ENCODE measurements around the gene SCRN1. TPM values are rescaled to one million over a fixed set of nuclear protein-coding genes. Genes with fewer than 3 reads are reported as not detected.

Gene SCRN1
- total and polyA plus RNA-seq, 2 of the 13 experiments (the other 11 are each of a cell fraction or from before 2014, with no cell fraction given), result 43.2 to 49.8 TPM

DNA sequence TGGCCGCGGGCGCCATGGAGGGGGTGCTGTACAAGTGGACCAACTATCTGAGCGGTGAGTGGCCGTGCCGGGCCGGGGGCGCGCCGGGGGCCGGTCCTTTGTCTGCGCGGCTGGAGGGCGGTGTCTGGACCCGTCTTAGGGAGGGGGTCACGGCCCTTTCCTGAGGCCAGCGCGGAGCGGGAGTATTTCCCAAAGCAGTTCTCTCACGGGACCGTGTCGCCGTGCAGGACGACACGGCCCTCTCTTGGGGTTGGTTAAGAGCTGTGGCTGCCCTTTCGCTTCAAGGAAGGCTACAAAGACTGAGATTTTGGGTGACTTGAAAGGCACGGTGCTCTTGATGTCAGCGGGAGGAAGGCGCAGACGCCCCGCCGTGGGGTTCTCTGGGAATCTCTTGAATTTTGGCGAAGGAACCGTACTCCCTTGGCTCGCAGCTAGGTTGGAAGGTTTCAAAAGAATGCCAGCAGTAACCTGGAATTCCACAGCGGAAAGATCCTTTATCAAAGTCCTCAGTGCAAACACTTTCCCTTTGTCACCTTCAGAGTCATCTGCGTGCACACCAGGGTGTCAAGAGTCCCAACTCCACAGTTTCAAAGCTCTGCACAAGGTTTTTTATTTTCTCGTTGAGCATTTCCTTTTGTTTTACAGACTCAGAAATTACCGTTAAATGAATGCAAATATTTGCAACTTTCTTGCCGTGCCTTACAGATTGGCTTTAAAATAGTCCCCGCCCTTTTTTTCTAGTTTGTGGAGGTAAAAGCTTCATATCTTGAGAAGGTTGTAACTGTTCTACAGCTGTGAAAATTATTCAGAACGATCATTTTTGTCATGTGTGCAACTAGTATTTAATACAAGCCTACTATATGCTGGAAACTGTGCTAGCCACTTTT, 39.4 kb upstream of the SCRN1 start (continued):
- TF ChIP-seq, protein P1, sequence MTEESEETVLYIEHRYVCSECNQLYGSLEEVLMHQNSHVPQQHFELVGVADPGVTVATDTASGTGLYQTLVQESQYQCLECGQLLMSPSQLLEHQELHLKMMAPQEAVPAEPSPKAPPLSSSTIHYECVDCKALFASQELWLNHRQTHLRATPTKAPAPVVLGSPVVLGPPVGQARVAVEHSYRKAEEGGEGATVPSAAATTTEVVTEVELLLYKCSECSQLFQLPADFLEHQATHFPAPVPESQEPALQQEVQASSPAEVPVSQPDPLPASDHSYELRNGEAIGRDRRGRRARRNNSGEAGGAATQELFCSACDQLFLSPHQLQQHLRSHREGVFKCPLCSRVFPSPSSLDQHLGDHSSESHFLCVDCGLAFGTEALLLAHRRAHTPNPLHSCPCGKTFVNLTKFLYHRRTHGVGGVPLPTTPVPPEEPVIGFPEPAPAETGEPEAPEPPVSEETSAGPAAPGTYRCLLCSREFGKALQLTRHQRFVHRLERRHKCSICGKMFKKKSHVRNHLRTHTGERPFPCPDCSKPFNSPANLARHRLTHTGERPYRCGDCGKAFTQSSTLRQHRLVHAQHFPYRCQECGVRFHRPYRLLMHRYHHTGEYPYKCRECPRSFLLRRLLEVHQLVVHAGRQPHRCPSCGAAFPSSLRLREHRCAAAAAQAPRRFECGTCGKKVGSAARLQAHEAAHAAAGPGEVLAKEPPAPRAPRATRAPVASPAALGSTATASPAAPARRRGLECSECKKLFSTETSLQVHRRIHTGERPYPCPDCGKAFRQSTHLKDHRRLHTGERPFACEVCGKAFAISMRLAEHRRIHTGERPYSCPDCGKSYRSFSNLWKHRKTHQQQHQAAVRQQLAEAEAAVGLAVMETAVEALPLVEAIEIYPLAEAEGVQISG (CRISPR knock-in tag; IDR thresholded peaks at IDR 0.05), result peak; percentile 37; the same call in 1 of the 2 replicates
- TF ChIP-seq FOXO1 (CRISPR knock-in tag; IDR thresholded peaks at IDR 0.05), result no peak
- TF ChIP-seq HNF4G (IDR thresholded peaks at IDR 0.05; ENCODE audit: borderline replicate concordance, low read depth, low read length), result peak; percentile 42; the same call in 1 of the 2 replicates
- no peak for TF ChIP-seq HNF4G (CRISPR knock-in tag; IDR thresholded peaks at IDR 0.05; ENCODE audit: borderline replicate concordance, low read depth)
- TF ChIP-seq HIC2 (CRISPR knock-in tag; IDR thresholded peaks at IDR 0.05; ENCODE audit: low read depth), result 0 out of 2 replicates have a peak, but pooled peaks have one; percentile 24
- TF ChIP-seq ZNF776 (CRISPR knock-in tag; IDR thresholded peaks at IDR 0.05), result no peak
- TF ChIP-seq, protein P2, sequence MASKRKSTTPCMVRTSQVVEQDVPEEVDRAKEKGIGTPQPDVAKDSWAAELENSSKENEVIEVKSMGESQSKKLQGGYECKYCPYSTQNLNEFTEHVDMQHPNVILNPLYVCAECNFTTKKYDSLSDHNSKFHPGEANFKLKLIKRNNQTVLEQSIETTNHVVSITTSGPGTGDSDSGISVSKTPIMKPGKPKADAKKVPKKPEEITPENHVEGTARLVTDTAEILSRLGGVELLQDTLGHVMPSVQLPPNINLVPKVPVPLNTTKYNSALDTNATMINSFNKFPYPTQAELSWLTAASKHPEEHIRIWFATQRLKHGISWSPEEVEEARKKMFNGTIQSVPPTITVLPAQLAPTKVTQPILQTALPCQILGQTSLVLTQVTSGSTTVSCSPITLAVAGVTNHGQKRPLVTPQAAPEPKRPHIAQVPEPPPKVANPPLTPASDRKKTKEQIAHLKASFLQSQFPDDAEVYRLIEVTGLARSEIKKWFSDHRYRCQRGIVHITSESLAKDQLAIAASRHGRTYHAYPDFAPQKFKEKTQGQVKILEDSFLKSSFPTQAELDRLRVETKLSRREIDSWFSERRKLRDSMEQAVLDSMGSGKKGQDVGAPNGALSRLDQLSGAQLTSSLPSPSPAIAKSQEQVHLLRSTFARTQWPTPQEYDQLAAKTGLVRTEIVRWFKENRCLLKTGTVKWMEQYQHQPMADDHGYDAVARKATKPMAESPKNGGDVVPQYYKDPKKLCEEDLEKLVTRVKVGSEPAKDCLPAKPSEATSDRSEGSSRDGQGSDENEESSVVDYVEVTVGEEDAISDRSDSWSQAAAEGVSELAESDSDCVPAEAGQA (IDR thresholded peaks at IDR 0.05; ENCODE audit: low read depth), result no peak
- TF ChIP-seq, protein P2 (CRISPR knock-in tag; IDR thresholded peaks at IDR 0.05; ENCODE audit: borderline replicate concordance), result no peak
- no peak for TF ChIP-seq NR2F6 (IDR thresholded peaks at IDR 0.05)
- 0 out of 2 replicates have a peak, but pooled peaks have one; percentile 8 for TF ChIP-seq NR2F6 (CRISPR knock-in tag; IDR thresholded peaks at IDR 0.05)
- TF ChIP-seq, protein P3, sequence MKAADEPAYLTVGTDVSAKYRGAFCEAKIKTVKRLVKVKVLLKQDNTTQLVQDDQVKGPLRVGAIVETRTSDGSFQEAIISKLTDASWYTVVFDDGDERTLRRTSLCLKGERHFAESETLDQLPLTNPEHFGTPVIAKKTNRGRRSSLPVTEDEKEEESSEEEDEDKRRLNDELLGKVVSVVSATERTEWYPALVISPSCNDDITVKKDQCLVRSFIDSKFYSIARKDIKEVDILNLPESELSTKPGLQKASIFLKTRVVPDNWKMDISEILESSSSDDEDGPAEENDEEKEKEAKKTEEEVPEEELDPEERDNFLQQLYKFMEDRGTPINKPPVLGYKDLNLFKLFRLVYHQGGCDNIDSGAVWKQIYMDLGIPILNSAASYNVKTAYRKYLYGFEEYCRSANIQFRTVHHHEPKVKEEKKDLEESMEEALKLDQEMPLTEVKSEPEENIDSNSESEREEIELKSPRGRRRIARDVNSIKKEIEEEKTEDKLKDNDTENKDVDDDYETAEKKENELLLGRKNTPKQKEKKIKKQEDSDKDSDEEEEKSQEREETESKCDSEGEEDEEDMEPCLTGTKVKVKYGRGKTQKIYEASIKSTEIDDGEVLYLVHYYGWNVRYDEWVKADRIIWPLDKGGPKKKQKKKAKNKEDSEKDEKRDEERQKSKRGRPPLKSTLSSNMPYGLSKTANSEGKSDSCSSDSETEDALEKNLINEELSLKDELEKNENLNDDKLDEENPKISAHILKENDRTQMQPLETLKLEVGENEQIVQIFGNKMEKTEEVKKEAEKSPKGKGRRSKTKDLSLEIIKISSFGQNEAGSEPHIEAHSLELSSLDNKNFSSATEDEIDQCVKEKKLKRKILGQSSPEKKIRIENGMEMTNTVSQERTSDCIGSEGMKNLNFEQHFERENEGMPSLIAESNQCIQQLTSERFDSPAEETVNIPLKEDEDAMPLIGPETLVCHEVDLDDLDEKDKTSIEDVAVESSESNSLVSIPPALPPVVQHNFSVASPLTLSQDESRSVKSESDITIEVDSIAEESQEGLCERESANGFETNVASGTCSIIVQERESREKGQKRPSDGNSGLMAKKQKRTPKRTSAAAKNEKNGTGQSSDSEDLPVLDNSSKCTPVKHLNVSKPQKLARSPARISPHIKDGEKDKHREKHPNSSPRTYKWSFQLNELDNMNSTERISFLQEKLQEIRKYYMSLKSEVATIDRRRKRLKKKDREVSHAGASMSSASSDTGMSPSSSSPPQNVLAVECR (CRISPR knock-in tag; IDR thresholded peaks at IDR 0.05; ENCODE audit: borderline replicate concordance), result no peak; the same call in 1 of the 2 replicates
- no peak for TF ChIP-seq FOXK2 (IDR thresholded peaks at IDR 0.05)
- TF ChIP-seq SCMH1 (CRISPR knock-in tag; IDR thresholded peaks at IDR 0.05; ENCODE audit: borderline replicate concordance), result no peak

Data from HepG2 (cell line).